ENCODE measurements around the gene PAK5. TPM values are rescaled to one million over a fixed set of nuclear protein-coding genes. Genes with fewer than 3 reads are reported as not detected.

The PAK5 gene
- total RNA-seq, 1 experiment from 2014 or later: not detected

DNA sequence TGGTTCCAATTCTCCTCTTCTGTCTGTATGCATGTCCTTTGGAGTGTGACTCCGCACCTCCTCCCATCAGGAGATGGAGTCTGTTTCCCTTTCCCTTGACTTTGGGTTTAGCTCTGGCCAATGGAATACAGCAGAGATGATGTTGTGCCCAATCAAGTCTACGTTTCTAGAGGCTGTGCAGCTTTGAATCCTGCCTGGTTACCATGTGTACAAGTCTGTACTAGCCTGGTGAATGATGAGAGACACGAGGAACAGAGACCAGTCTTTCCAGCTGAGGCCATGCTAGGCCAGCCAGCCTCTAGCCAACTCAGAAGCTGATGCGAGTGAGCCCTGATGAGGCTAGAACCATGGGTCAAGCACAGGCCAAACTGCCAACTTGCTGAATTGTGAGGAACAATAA is 241.3 kb downstream of the PAK5 start:
- H3K27ac ChIP-seq: no peak overlapping the region
- BruUV-seq (replicated peaks): no TSS peak
- H3K27me3 ChIP-seq (ENCODE audit: insufficient read depth, low read depth): no peaks in the 10 kb centered on the region
- H2AFZ ChIP-seq: no peak overlapping the region
- no peak for TF ChIP-seq EZH2 (IDR thresholded peaks at IDR 0.05; ENCODE audit: low read depth)
- TF ChIP-seq, protein P1, sequence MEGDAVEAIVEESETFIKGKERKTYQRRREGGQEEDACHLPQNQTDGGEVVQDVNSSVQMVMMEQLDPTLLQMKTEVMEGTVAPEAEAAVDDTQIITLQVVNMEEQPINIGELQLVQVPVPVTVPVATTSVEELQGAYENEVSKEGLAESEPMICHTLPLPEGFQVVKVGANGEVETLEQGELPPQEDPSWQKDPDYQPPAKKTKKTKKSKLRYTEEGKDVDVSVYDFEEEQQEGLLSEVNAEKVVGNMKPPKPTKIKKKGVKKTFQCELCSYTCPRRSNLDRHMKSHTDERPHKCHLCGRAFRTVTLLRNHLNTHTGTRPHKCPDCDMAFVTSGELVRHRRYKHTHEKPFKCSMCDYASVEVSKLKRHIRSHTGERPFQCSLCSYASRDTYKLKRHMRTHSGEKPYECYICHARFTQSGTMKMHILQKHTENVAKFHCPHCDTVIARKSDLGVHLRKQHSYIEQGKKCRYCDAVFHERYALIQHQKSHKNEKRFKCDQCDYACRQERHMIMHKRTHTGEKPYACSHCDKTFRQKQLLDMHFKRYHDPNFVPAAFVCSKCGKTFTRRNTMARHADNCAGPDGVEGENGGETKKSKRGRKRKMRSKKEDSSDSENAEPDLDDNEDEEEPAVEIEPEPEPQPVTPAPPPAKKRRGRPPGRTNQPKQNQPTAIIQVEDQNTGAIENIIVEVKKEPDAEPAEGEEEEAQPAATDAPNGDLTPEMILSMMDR (conservative IDR thresholded peaks at IDR 0.05): no peak
- ChIA-PET CTCF (no interaction called here), POLR2A (ENCODE audit: unreplicated experiment) (no interaction called here)
- no peaks in the 10 kb centered on the region for H4K20me1 ChIP-seq (ENCODE audit: insufficient read depth)
- H3K9me2 ChIP-seq (ENCODE audit: insufficient read depth): no peaks in the 10 kb centered on the region
- intact Hi-C loops (cut with micrococcal nuclease; ENCODE audit: unreplicated experiment): no loop called here
- no peaks in the 10 kb centered on the region; the same call in 1 of the 2 replicates for H3K9me3 ChIP-seq (ENCODE audit: insufficient read depth, low read depth)
- H3K4me2 ChIP-seq: no peak overlapping the region
- no peak for DNase-seq
- H3K36me3 ChIP-seq (ENCODE audit: low read depth): no peaks in the 10 kb centered on the region
- no peaks in the 10 kb centered on the region for H3K79me2 ChIP-seq (ENCODE audit: low read depth)
- H3K4me1 ChIP-seq (replicated peaks; ENCODE audit: insufficient read depth): 0 out of 2 replicates have a peak, but pooled peaks cover 10% of the 10 kb centered on the region
- no peak overlapping the region for H3K4me3 ChIP-seq
- H3F3A ChIP-seq (ENCODE audit: insufficient read depth, low read depth): no peaks in the 10 kb centered on the region; the same call in 1 of the 2 replicates

DNA sequence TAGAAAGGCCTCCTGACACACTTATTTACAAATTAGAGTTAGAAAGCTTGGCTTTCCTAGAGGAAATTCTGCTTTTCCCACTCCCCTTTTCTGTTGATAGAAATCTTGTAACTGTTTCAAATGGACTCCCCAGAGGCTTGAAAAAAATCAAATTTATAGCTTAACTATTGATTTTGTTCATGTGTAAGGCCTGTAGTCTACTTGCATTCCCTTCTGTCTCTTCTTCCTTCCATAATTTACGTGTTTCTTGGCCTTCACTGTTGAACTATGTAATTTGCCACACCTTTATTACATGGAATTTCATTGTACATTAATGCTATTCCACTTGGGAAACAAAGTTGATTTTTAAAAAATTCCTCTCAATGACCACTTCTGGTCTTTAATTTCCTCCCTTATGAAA is 243.1 kb downstream of the PAK5 start:
- Histone ChIP-seq H3K79me2 (ENCODE audit: low read depth) (no peaks in the 10 kb centered on the region), H3K4me3 (no peak overlapping the region), H3K27me3 (ENCODE audit: insufficient read depth, low read depth) (no peaks in the 10 kb centered on the region), H3K9me3 (ENCODE audit: insufficient read depth, low read depth) (no peaks in the 10 kb centered on the region; the same call in 1 of the 2 replicates), H3F3A (ENCODE audit: insufficient read depth, low read depth) (no peaks in the 10 kb centered on the region; the same call in none of the 2 replicates), H3K27ac (no peak overlapping the region), H2AFZ (no peak overlapping the region), H3K9me2 (ENCODE audit: insufficient read depth) (no peaks in the 10 kb centered on the region), H3K4me1 (replicated peaks; ENCODE audit: insufficient read depth) (peaks cover 12% of the 10 kb centered on the region), H3K4me2 (no peak overlapping the region), H4K20me1 (ENCODE audit: insufficient read depth) (no peaks in the 10 kb centered on the region), H3K36me3 (ENCODE audit: low read depth) (no peaks in the 10 kb centered on the region)
- DNase-seq: no peak
- intact Hi-C loops (cut with micrococcal nuclease; ENCODE audit: unreplicated experiment): no loop called here
- POLR2A ChIA-PET (ENCODE audit: unreplicated experiment): no interaction called here
- TF ChIP-seq EZH2 (IDR thresholded peaks at IDR 0.05; ENCODE audit: low read depth): no peak
- TF ChIP-seq, protein P1 (conservative IDR thresholded peaks at IDR 0.05): no peak
- BruUV-seq (replicated peaks): no TSS peak
- CTCF ChIA-PET: no interaction called here

DNA sequence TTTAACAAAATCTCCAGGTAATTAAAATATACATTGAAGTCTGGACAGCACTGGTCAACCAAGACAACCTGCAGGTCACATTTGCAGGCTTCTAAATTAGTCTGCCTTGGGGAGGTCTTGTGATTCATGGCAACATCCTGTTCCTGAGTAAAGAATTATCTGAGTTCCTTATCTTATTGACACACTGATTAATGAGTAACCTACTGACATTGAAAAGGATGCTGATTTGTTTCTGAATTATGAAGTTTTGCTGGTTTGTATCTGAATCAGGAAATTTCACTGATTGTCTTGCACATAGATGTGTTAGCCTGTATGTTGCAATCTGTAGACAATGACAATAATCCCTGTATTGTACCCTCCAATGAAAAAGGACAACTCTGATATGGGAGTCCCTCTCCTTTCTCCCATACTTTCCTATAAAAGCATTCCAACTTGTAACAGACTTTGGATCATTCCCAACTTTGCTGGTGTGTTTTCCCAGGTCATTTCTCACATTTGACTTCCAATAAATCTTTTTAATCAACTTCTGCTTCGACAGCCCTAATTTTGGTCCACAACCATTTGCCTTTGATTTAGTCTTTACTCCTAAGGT is 244.5 kb downstream of the PAK5 start:
- Histone ChIP-seq H3F3A (ENCODE audit: insufficient read depth, low read depth) (no peaks in the 10 kb centered on the region; the same call in none of the 2 replicates), H3K9me3 (ENCODE audit: insufficient read depth, low read depth) (no peaks in the 10 kb centered on the region), H3K36me3 (ENCODE audit: low read depth) (no peaks in the 10 kb centered on the region), H3K4me2 (no peak overlapping the region), H3K4me1 (replicated peaks; ENCODE audit: insufficient read depth) (peaks cover 24% of the 10 kb centered on the region), H2AFZ (no peak overlapping the region), H3K79me2 (ENCODE audit: low read depth) (no peaks in the 10 kb centered on the region), H3K9me2 (ENCODE audit: insufficient read depth) (no peaks in the 10 kb centered on the region), H4K20me1 (ENCODE audit: insufficient read depth) (no peaks in the 10 kb centered on the region), H3K4me3 (no peak overlapping the region), H3K27me3 (ENCODE audit: insufficient read depth, low read depth) (no peaks in the 10 kb centered on the region), H3K27ac (no peak overlapping the region)
- BruUV-seq (replicated peaks): no TSS peak
- CTCF ChIA-PET: no interaction called here
- intact Hi-C loops (cut with micrococcal nuclease; ENCODE audit: unreplicated experiment): no loop called here
- TF ChIP-seq, protein P1 (conservative IDR thresholded peaks at IDR 0.05): no peak
- no peak for TF ChIP-seq EZH2 (IDR thresholded peaks at IDR 0.05; ENCODE audit: low read depth)
- POLR2A ChIA-PET (ENCODE audit: unreplicated experiment): no interaction called here
- peak in 1 of 2 experiments; percentile 63 for DNase-seq

Data from PC-9 (cell line).